ENCODE data around the gene GATAD2B.

GATAD2B gene

GRCh38 chr1:153793261-153793972 lies 129.4 kb downstream of the GATAD2B start:
- Histone ChIP-seq H3K4me2 (ENCODE audit: low read length) (no peak overlapping the region), H3K27me3 (ENCODE audit: control insufficient read depth, insufficient read depth, low read length) (no peaks in the 10 kb centered on the region), H3K4me1 (peaks cover 2% of the 10 kb centered on the region), H2AFZ (no peak overlapping the region), H3K9me3 (ENCODE audit: control insufficient read depth, low read length) (no peaks in the 10 kb centered on the region), H3K9ac (no peak overlapping the region), H3K36me3 (ENCODE audit: control insufficient read depth, insufficient read depth, low read length) (no peaks in the 10 kb centered on the region), H3K4me3 (ENCODE audit: low read depth, low read length) (no peak overlapping the region), H3K79me2 (no peaks in the 10 kb centered on the region), H3K27ac (no peak overlapping the region)
- TF ChIP-seq CTCF (IDR thresholded peaks at IDR 0.05): no peak

GRCh38 chr1:153792631-153793041 lies 130.1 kb downstream of the GATAD2B start:
- Histone ChIP-seq H3K9ac (no peak overlapping the region), H3K27ac (no peak overlapping the region), H3K79me2 (no peaks in the 10 kb centered on the region), H3K27me3 (ENCODE audit: control insufficient read depth, insufficient read depth, low read length) (no peaks in the 10 kb centered on the region), H3K4me1 (peaks cover 2% of the 10 kb centered on the region), H3K4me2 (ENCODE audit: low read length) (no peak overlapping the region), H3K36me3 (ENCODE audit: control insufficient read depth, insufficient read depth, low read length) (no peaks in the 10 kb centered on the region), H3K9me3 (ENCODE audit: control insufficient read depth, low read length) (no peaks in the 10 kb centered on the region), H3K4me3 (ENCODE audit: low read depth, low read length) (no peak overlapping the region), H2AFZ (no peak overlapping the region)
- no peak for TF ChIP-seq CTCF (IDR thresholded peaks at IDR 0.05)

- Histone ChIP-seq H2AFZ (no peak overlapping the region), H3K4me3 (ENCODE audit: low read depth, low read length) (no peak overlapping the region), H3K79me2 (no peaks in the 10 kb centered on the region), H3K36me3 (ENCODE audit: control insufficient read depth, insufficient read depth, low read length) (no peaks in the 10 kb centered on the region), H3K9me3 (ENCODE audit: control insufficient read depth, low read length) (no peaks in the 10 kb centered on the region), H3K4me1 (peaks cover 2% of the 10 kb centered on the region), H3K9ac (no peak overlapping the region), H3K4me2 (ENCODE audit: low read length) (no peak overlapping the region), H3K27me3 (ENCODE audit: control insufficient read depth, insufficient read depth, low read length) (no peaks in the 10 kb centered on the region), H3K27ac (no peak overlapping the region)
- no peak for TF ChIP-seq CTCF (IDR thresholded peaks at IDR 0.05)
Observed at GRCh38 chr1:153791648-153792253, 131.0 kb downstream of the GATAD2B start.

- Histone ChIP-seq H3K4me2 (ENCODE audit: low read length) (no peak overlapping the region), H2AFZ (peak overlapping the region; percentile 33), H3K4me1 (peaks cover 2% of the 10 kb centered on the region), H3K27ac (peak overlapping the region; percentile 76), H3K4me3 (ENCODE audit: low read depth, low read length) (no peak overlapping the region), H3K9ac (no peak overlapping the region), H3K27me3 (ENCODE audit: control insufficient read depth, insufficient read depth, low read length) (no peaks in the 10 kb centered on the region), H3K79me2 (no peaks in the 10 kb centered on the region), H3K36me3 (ENCODE audit: control insufficient read depth, insufficient read depth, low read length) (no peaks in the 10 kb centered on the region), H3K9me3 (ENCODE audit: control insufficient read depth, low read length) (no peaks in the 10 kb centered on the region)
- TF ChIP-seq CTCF (IDR thresholded peaks at IDR 0.05): no peak
Observed at GRCh38 chr1:153790966-153791647, 131.7 kb downstream of the GATAD2B start.
